SK-N-SH (cell line): ENCODE results near the gene PARVB. TPM values are rescaled to one million over a fixed set of nuclear protein-coding genes. Genes with fewer than 3 reads are reported as not detected.

Experiments used
- CTCF ChIA-PET: fragments of 300-600, 350-600 bp; formaldehyde crosslinking; extraction: SDS; loops from one replicate; lab custom pipeline; 2021; lab: Yijun Ruan, JAX
- POLR2A ChIA-PET: fragments of 350-600 bp; sonication (Branson Sonifier 250); formaldehyde crosslinking; extraction: SDS; loops from one replicate; lab custom pipeline; 2020; ENCODE audit warnings: antibody characterized with exemption, inconsistent platforms; lab: Yijun Ruan, JAX
- DNase-seq: peaks from one replicate; pipeline ENCODE4 v3.0.0; 2012
- H2AFZ ChIP-seq: fragments of 200-600 bp; sonication (generic); 2 replicates; pipeline ENCODE4 v1.8.1; 2016; ENCODE audit warnings: antibody characterized with exemption, mild to moderate bottlenecking, low read depth
- H3F3A ChIP-seq: fragments of 200-600 bp; sonication (generic); replicated peaks from 2 replicates; pipeline ENCODE3; 2016; ENCODE audit warnings: antibody characterized with exemption, mild to moderate bottlenecking; ENCODE audit not compliant: insufficient read depth
- H3K27ac ChIP-seq, 2 experiments: fragments of 200-500 bp in 1 of 2; fragments of 200-600 bp in 1 of 2; sonication (Bioruptor generic) in 1 of 2; sonication (generic), shearing (Covaris generic) in 1 of 2; 2 replicates each; pipeline versions ENCODE4 v1.5.1 to v1.6.1; 2014 to 2016; ENCODE audit warnings: low read depth in 2 of 2, inconsistent platforms in 1 of 2, low read length in 1 of 2, mild to moderate bottlenecking in 1 of 2, mixed read lengths in 1 of 2
- H3K27me3 ChIP-seq: fragments of 200-600 bp; sonication (generic), shearing (Covaris generic); 2 replicates; pipeline ENCODE4 v1.6.1; 2016; ENCODE audit warnings: mixed run types; ENCODE audit not compliant: insufficient read depth
- H3K36me3 ChIP-seq, 2 experiments: fragments of 200-500 bp in 1 of 2; fragments of 200-600 bp in 1 of 2; sonication (Bioruptor generic) in 1 of 2; sonication (generic) in 1 of 2; replicated peaks in 1 of 2; 2 replicates each; pipeline versions ENCODE3 to v1.5.1; 2014 to 2016; ENCODE audit warnings: low read length in 1 of 2, mild to moderate bottlenecking in 1 of 2; ENCODE audit not compliant: insufficient read depth in 2 of 2, control insufficient read depth in 1 of 2
- H3K4me1 ChIP-seq, 2 experiments: fragments of 200-500 bp in 1 of 2; fragments of 200-600 bp in 1 of 2; sonication (Bioruptor generic) in 1 of 2; sonication (generic), shearing (Covaris generic) in 1 of 2; 2 replicates each; pipeline versions ENCODE4 v1.5.1 to v1.6.1; 2014 to 2016; ENCODE audit warnings: low read depth in 1 of 2, low read length in 1 of 2, mixed run types in 1 of 2; ENCODE audit not compliant: insufficient read depth in 2 of 2, control insufficient read depth in 1 of 2
- H3K4me2 ChIP-seq: fragments of 200-600 bp; sonication (generic), shearing (Covaris generic); 2 replicates; pipeline ENCODE4 v1.6.1; 2017; ENCODE audit warnings: mixed run types
- H3K4me3 ChIP-seq, 2 experiments: fragments of 200-500 bp in 1 of 2; fragments of 200-600 bp in 1 of 2; sonication (Bioruptor generic) in 1 of 2; sonication (generic), shearing (Covaris generic) in 1 of 2; 2 replicates each; pipeline versions ENCODE4 v1.5.1 to v1.8.1; 2014 to 2016; ENCODE audit warnings: low read depth in 2 of 2, inconsistent platforms in 1 of 2, low read length in 1 of 2, mild to moderate bottlenecking in 1 of 2, mixed read lengths in 1 of 2, moderate library complexity in 1 of 2
- H3K79me2 ChIP-seq: fragments of 200-600 bp; sonication (generic); 2 replicates; pipeline ENCODE4 v1.8.1; 2017; ENCODE audit warnings: mild to moderate bottlenecking; ENCODE audit not compliant: insufficient read depth
- H3K9ac ChIP-seq: fragments of 200-600 bp; sonication (generic); 2 replicates; pipeline ENCODE4 v1.6.1; 2017; ENCODE audit warnings: mixed run types
- H3K9me2 ChIP-seq: fragments of 200-600 bp; sonication (generic); 2 replicates; pipeline ENCODE4 v1.6.1; 2017; ENCODE audit warnings: mixed run types
- H3K9me3 ChIP-seq: fragments of 200-600 bp; sonication (generic); 2 replicates; pipeline ENCODE4 v1.6.1; 2017; ENCODE audit warnings: mixed run types, mild to moderate bottlenecking, moderate library complexity
- H4K20me1 ChIP-seq: fragments of 200-600 bp; sonication (generic); 2 replicates; pipeline ENCODE4 v1.6.1; 2017; ENCODE audit warnings: mild to moderate bottlenecking, mixed run types; ENCODE audit not compliant: insufficient read depth
- ELF1 ChIP-seq: IDR thresholded peaks from 2 replicates; pipeline ENCODE4 v1.4.0; 2012
- EP300 ChIP-seq, 2 experiments: IDR thresholded peaks; 2 replicates each; pipeline versions ENCODE4 v1.4.0 to v1.6.1; 2012; ENCODE audit warnings: borderline replicate concordance in 1 of 2, low read depth in 1 of 2, low read length in 1 of 2
- FOSL2 ChIP-seq: IDR thresholded peaks from 2 replicates; pipeline ENCODE4 v1.4.0; 2012; ENCODE audit warnings: low read depth, mild to moderate bottlenecking, moderate library complexity, borderline replicate concordance
- GABPA ChIP-seq: IDR thresholded peaks from 2 replicates; pipeline ENCODE4 v1.4.0; 2012; ENCODE audit warnings: low read depth, mild to moderate bottlenecking
- GATA2 ChIP-seq: sonication (generic); formaldehyde crosslinking; IDR thresholded peaks from 2 replicates; pipeline ENCODE4 v1.5.0; 2020; ENCODE audit warnings: mild to moderate bottlenecking, missing genetic modification reagents
- MEF2A ChIP-seq: IDR thresholded peaks from 2 replicates; pipeline ENCODE4 v1.4.0; 2012; ENCODE audit warnings: low read depth, borderline replicate concordance
- NFIC ChIP-seq: IDR thresholded peaks from 2 replicates; pipeline ENCODE4 v1.4.0; 2012; ENCODE audit warnings: borderline replicate concordance
- NRF1 ChIP-seq: IDR thresholded peaks from 2 replicates; pipeline ENCODE4 v1.6.1; 2012; ENCODE audit warnings: low read depth, mild to moderate bottlenecking, low read length
- PBX3 ChIP-seq: IDR thresholded peaks from 2 replicates; pipeline ENCODE4; 2012
- REST ChIP-seq: IDR thresholded peaks from 2 replicates; pipeline ENCODE4 v1.6.1; 2012; ENCODE audit warnings: mild to moderate bottlenecking, low read depth, low read length, moderate library complexity
- SIN3A ChIP-seq: IDR thresholded peaks from 2 replicates; pipeline ENCODE4 v1.6.1; 2012; ENCODE audit warnings: low read depth, mild to moderate bottlenecking, low read length, moderate library complexity, borderline replicate concordance
- TAF1 ChIP-seq: IDR thresholded peaks from 2 replicates; pipeline ENCODE4 v1.6.1; 2012; ENCODE audit warnings: low read depth, mild to moderate bottlenecking, low read length, moderate library complexity, borderline replicate concordance
- TEAD4 ChIP-seq: IDR thresholded peaks from 2 replicates; pipeline ENCODE4 v1.4.0; 2012; ENCODE audit warnings: mild to moderate bottlenecking, borderline replicate concordance; ENCODE audit not compliant: insufficient read depth
- YY1 ChIP-seq: IDR thresholded peaks from 2 replicates; pipeline ENCODE4 v1.4.0; 2012; ENCODE audit warnings: low read depth, mild to moderate bottlenecking
- ZBTB33 ChIP-seq: IDR thresholded peaks from 2 replicates; pipeline ENCODE4 v1.4.0; 2012; ENCODE audit warnings: low read depth, borderline replicate concordance
- WGBS: methylation state at CpG from one replicate; pipeline ENCODE4 v1.1.6; 2017; ENCODE audit warnings: low lambda C conversion rate; 5-methylcytosine and 5-hydroxymethylcytosine counted together
- polyA plus RNA-seq, 3 experiments: library from polyadenylated mRNA; depleted of rRNA; stranded (reverse); fragments of >200 nt; gene quantifications; 2 replicates each; pipeline ENCODE4 v1.2.3, GENCODE V29; 2012

PARVB gene
- polyA plus RNA-seq, 1 of the 3 experiments (the other 2 are of a cell fraction): 87.8 TPM

GRCh38 chr22:44076825-44077224, 52.7 kb downstream of the PARVB start:
- no peak overlapping the region for H3K9ac ChIP-seq
- TF ChIP-seq TEAD4 (no peak), GABPA (no peak), NFIC (no peak), TAF1 (no peak), GATA2 (CRISPR knock-in tag) (no peak), PBX3 (no peak), SIN3A (no peak), ZBTB33 (no peak), NRF1 (no peak), YY1 (no peak), MEF2A (no peak), REST (no peak), ELF1 (no peak), EP300 (IDR thresholded peaks at IDR 0.05; ENCODE audit: borderline replicate concordance in 1 of 2, low read depth in 1 of 2, low read length in 1 of 2) (no peak), FOSL2 (no peak)
- TF ChIP-seq, all 33 proteins: peak for 0
- H3K27ac ChIP-seq: no peak overlapping the region
- H3K9me2 ChIP-seq: no peaks in the 10 kb centered on the region
- H3F3A ChIP-seq: no peaks in the 10 kb centered on the region
- H2AFZ ChIP-seq: no peak overlapping the region
- POLR2A ChIA-PET: no interaction called here
- H3K4me3 ChIP-seq: no peak overlapping the region
- H4K20me1 ChIP-seq: no peaks in the 10 kb centered on the region
- CTCF ChIA-PET: interaction anchor here (1.4 kb wide), 1 partner anchor 83 kb away, joined by 6 read pairs; no protein-coding TSS in a partner anchor
- no peaks in the 10 kb centered on the region for H3K79me2 ChIP-seq
- no peaks in the 10 kb centered on the region for H3K9me3 ChIP-seq
- no peaks in the 10 kb centered on the region for H3K36me3 ChIP-seq
- WGBS: 93% methylated on average over 8 of the region's 8 CpGs
- no peak overlapping the region for H3K4me2 ChIP-seq
- no peaks in the 10 kb centered on the region for H3K27me3 ChIP-seq
- DNase-seq: no peak
- peaks cover 0 to 13% of the 10 kb centered on the region in 2 experiments; a peak in 1 of 4 replicates for H3K4me1 ChIP-seq
